Epithelial cell of esophagus (primary cell): Measurements from ENCODE around the gene CTNNA2.

ENCODE experiments used
- DNase-seq: peaks from one replicate; pipeline ENCODE4 v3.0.0; 2010; ENCODE audit warnings: low read depth
- H3K4me3 ChIP-seq: 2 replicates; pipeline ENCODE4 v1.5.1; 2011; ENCODE audit warnings: mild to moderate bottlenecking, low read length, control low read depth
- TF ChIP-seq, protein P1 (sequence below): IDR thresholded peaks from 2 replicates; pipeline ENCODE4 v1.5.1; 2011; ENCODE audit warnings: low read depth, mild to moderate bottlenecking, low read length, control low read depth, inconsistent platforms; ENCODE audit not compliant: insufficient read depth; ENCODE audit errors: missing control alignments

CTNNA2 gene

DNA sequence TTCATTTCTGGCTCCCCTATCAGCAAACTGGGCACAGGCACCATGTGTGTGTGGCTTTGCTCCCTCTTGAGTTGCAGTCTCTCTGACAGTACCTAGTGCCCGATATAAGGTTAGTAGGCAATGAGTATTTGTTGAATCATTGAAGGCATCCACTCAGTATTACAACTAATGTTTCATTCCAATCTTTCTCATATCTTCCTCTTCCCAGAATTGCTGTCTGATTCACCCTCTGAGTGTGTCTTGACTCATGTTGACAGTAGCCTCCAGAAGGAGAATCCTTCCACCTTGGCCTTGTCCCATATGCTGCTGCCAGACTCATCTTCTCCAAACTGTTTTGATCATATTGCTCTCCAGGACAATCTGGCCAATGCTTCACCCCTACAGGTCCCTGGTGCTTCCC lies 589.2 kb downstream of the CTNNA2 start:
- DNase-seq, result peak; percentile 32

GRCh38 chr2:80105015-80105640 lies 592.3 kb downstream of the CTNNA2 start:
- DNase-seq, result no peak
- TF ChIP-seq, protein P1, sequence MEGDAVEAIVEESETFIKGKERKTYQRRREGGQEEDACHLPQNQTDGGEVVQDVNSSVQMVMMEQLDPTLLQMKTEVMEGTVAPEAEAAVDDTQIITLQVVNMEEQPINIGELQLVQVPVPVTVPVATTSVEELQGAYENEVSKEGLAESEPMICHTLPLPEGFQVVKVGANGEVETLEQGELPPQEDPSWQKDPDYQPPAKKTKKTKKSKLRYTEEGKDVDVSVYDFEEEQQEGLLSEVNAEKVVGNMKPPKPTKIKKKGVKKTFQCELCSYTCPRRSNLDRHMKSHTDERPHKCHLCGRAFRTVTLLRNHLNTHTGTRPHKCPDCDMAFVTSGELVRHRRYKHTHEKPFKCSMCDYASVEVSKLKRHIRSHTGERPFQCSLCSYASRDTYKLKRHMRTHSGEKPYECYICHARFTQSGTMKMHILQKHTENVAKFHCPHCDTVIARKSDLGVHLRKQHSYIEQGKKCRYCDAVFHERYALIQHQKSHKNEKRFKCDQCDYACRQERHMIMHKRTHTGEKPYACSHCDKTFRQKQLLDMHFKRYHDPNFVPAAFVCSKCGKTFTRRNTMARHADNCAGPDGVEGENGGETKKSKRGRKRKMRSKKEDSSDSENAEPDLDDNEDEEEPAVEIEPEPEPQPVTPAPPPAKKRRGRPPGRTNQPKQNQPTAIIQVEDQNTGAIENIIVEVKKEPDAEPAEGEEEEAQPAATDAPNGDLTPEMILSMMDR, result no peak
- no peak overlapping the region for H3K4me3 ChIP-seq

More for the DNA sequence above, 589.2 kb downstream of the CTNNA2 start:
- H3K4me3 ChIP-seq, result no peak overlapping the region
- TF ChIP-seq, protein P1, result no peak

GRCh38 chr2:80111185-80111584 lies 598.3 kb downstream of the CTNNA2 start:
- DNase-seq, result no peak
- TF ChIP-seq, protein P1, result no peak
- H3K4me3 ChIP-seq, result no peak overlapping the region

DNA sequence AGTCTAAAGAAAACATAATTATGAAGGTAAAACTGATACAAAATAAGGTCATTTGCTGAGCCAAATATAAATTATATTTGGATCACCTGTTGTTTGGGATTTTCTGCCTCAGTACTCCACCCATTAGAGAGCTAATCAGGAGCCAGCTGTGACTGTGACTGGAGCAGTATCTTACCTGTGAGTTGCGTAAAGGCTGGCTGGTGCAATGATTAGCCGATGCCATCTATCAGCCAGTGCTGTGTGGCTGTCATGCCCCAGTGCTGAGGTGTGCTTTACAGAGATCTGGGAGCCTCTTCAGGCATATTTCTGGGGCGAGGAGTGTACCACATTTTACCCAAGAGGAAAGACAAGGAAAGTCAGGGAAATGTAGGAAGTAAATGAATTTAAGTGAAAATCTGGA lies 599.9 kb downstream of the CTNNA2 start:
- TF ChIP-seq, protein P1, result no peak
- no peak overlapping the region for H3K4me3 ChIP-seq
- DNase-seq, result no peak

DNA sequence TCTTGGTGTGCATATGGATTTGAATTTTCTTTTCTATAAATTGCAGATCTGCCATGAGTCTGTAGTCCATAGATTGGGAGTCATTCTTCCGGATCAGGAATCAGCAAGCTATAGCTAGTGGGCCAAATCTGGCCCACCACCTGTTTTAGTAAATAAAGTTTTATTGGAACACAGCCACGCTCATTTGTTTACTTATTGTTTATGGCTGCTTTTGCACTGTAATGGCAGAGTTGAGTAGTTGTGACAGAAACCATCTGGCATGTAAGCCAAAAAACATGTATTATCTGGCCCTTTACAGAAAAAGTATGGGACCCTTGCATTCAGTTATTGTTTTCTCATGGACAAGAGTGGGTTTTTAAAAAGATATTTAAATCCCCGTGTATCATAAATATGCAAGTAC lies 600.5 kb downstream of the CTNNA2 start:
- DNase-seq, result no peak
- no peak overlapping the region for H3K4me3 ChIP-seq
- TF ChIP-seq, protein P1, result no peak

- no peak overlapping the region for H3K4me3 ChIP-seq
- TF ChIP-seq, protein P1, result no peak
- no peak for DNase-seq
These were observed 602.0 kb downstream of the CTNNA2 start for GRCh38 chr2:80114812-80115211.

DNA sequence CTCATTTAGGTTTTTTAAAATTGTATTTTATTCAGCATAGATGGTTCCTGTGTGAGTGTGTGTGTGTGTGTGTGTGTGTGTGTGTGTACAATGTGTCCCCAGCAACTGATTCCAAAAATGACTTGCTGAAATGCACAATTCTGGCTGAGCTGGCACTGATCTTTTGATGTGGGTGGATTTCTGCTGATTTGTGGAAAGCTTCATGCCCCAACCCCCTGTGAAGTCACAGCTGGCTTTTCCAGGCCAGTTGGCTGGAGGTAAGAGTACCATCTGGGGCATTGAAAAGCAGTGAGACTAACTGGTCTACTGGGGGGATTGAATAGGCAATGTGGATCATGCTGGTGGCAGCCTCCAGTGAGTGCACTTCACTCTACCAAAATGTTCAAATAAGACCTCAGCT lies 604.5 kb downstream of the CTNNA2 start:
- H3K4me3 ChIP-seq, result no peak overlapping the region
- TF ChIP-seq, protein P1, result no peak

More for the DNA sequence above, 604.5 kb downstream of the CTNNA2 start:
- no peak for DNase-seq
